Endothelial cell of hepatic sinusoid (primary cell): Measurements from ENCODE around the gene SARM1.
"Not testable (repeated sequence)": the region's sequence is repeated elsewhere in the genome, so short reads cannot be mapped to it uniquely, and the experiment has no call there.

ENCODE experiments used
- in situ Hi-C: cut with HindIII; loops from 2 replicates; pipeline ENCODE4 v1.10.0; 2017; ENCODE audit warnings: low sequenced_read_pairs

The SARM1 gene

GRCh38 chr17:28371245-28372202 lies at the start of gene SARM1:
Gene SARM1 (plus strand): TSS chr17:28371694. CDS start chr17:28372033, 339 bp downstream.
- in situ Hi-C loops = no loop called here

GRCh38 chr17:28324267-28324745 lies 47.2 kb upstream of the SARM1 start:
- in situ Hi-C loops = no loop called here

GRCh38 chr17:28324781-28325180 lies 46.7 kb upstream of the SARM1 start:
- in situ Hi-C loops = no loop called here

GRCh38 chr17:28325211-28325610 lies 46.3 kb upstream of the SARM1 start:
- in situ Hi-C loops = no loop called here

GRCh38 chr17:28326114-28326513 lies 45.4 kb upstream of the SARM1 start:
- in situ Hi-C loops = no loop called here

GRCh38 chr17:28327031-28327607 lies 44.4 kb upstream of the SARM1 start:
- in situ Hi-C loops = no loop called here

- in situ Hi-C loops = no loop called here
Measured at GRCh38 chr17:28327709-28328108, 43.8 kb upstream of the SARM1 start.

- in situ Hi-C loops = no loop called here
Measured at GRCh38 chr17:28328325-28328724, 43.2 kb upstream of the SARM1 start.

GRCh38 chr17:28330671-28331070 lies 40.8 kb upstream of the SARM1 start:
- in situ Hi-C loops = no loop called here

- in situ Hi-C loops = no loop called here
Measured at GRCh38 chr17:28331891-28332420, 39.5 kb upstream of the SARM1 start.

- in situ Hi-C loops = no loop called here
Measured at GRCh38 chr17:28333083-28333746, 38.3 kb upstream of the SARM1 start.

GRCh38 chr17:28334171-28334570 lies 37.3 kb upstream of the SARM1 start:
- in situ Hi-C loops = no loop called here

GRCh38 chr17:28334666-28335200 lies 36.8 kb upstream of the SARM1 start:
- in situ Hi-C loops = no loop called here

- in situ Hi-C loops = no loop called here
Measured at GRCh38 chr17:28335201-28335958, 36.1 kb upstream of the SARM1 start, which contains the start of the genes IFT20 and TNFAIP1. Gene IFT20 (minus strand): TSS chr17:28335472. CDS start chr17:28331985, 3,487 bp downstream. Gene TNFAIP1 (plus strand): TSS chr17:28335761. CDS start chr17:28339522, 3,761 bp downstream.

- in situ Hi-C loops = no loop called here
Measured at GRCh38 chr17:28335959-28336871, 35.3 kb upstream of the SARM1 start.

GRCh38 chr17:28338056-28338768 lies 33.3 kb upstream of the SARM1 start:
- in situ Hi-C loops = no loop called here

GRCh38 chr17:28338769-28339212 lies 32.7 kb upstream of the SARM1 start:
- in situ Hi-C loops = not testable (repeated sequence)

- in situ Hi-C loops = no loop called here
Measured at GRCh38 chr17:28339431-28339830, 32.1 kb upstream of the SARM1 start.
